B cell (primary cell): ENCODE data around the gene MAGI2. TPM values are rescaled to one million over a fixed set of nuclear protein-coding genes. Genes with fewer than 3 reads are reported as not detected.

ENCODE experiments used
- ATAC-seq: fragments of 200-7000 bp; cut with Tn5 transposase; one replicate; pipeline ENCODE4 v1.10.0; 2021; ENCODE audit warnings: low read depth, mild to moderate bottlenecking, moderate number of reproducible peaks, moderate library complexity
- CTCF ChIA-PET: fragments of 350-600 bp; sonication (Branson Sonifier 250); formaldehyde crosslinking; loops from one replicate; lab custom pipeline; 2021; ENCODE audit warnings: antibody characterized with exemption, inconsistent platforms; lab: Charles Lee
- POLR2A ChIA-PET: fragments of 350-600 bp; sonication (Branson Sonifier 250); formaldehyde crosslinking; loops from one replicate; lab custom pipeline; 2021; ENCODE audit warnings: antibody characterized with exemption; lab: Charles Lee
- DNase-seq: peaks from one replicate; pipeline ENCODE4 v3.0.0; 2013
- H2AFZ ChIP-seq: 2 replicates; pipeline ENCODE4 v1.6.1; 2012; ENCODE audit warnings: mild to moderate bottlenecking, low read depth, low read length; ENCODE audit not compliant: insufficient read depth, poor library complexity, severe bottlenecking
- H3K27ac ChIP-seq, 2 donors: 1 replicate in 1 of 2; 2 replicates in 1 of 2; pipeline ENCODE4 v1.5.1; 2012 to 2013; ENCODE audit warnings: low read length in 2 of 2, mild to moderate bottlenecking in 2 of 2, moderate library complexity in 1 of 2
- H3K27me3 ChIP-seq, 4 experiments: fragments of 200-600 bp in 1 of 4; sonication (generic) in 1 of 4; replicated peaks in 1 of 4; 1 replicate in 2 of 4; 2 replicates in 2 of 4; pipeline versions ENCODE4 v1.6.1 to v1.7.0; 2013 to 2016; ENCODE audit warnings: low read length in 3 of 4, mild to moderate bottlenecking in 2 of 4, mixed read lengths in 1 of 4, moderate library complexity in 1 of 4; ENCODE audit not compliant: insufficient read depth in 4 of 4, control insufficient read depth in 3 of 4; ENCODE audit errors: control extremely low read depth in 1 of 4
- H3K36me3 ChIP-seq, 2 experiments: replicated peaks in 1 of 2; 1 replicate in 1 of 2; 2 replicates in 1 of 2; pipeline versions ENCODE4 v1.6.1 to v1.7.1; 2013; ENCODE audit warnings: low read length in 1 of 2; ENCODE audit not compliant: insufficient read depth in 2 of 2, control insufficient read depth in 1 of 2; ENCODE audit errors: control extremely low read depth in 1 of 2, extremely low read depth in 1 of 2
- H3K4me1 ChIP-seq, 2 donors: fragments of 200-600 bp in 1 of 2; sonication (generic) in 1 of 2; 1 replicate in 1 of 2; 2 replicates in 1 of 2; pipeline versions ENCODE4 v1.5.1 to v1.6.1; 2013 to 2017; ENCODE audit warnings: low read length in 2 of 2; ENCODE audit not compliant: control insufficient read depth in 2 of 2, insufficient read depth in 2 of 2
- H3K4me2 ChIP-seq: replicated peaks from 2 replicates; pipeline ENCODE3; 2012; ENCODE audit warnings: mild to moderate bottlenecking, low read depth, low read length; ENCODE audit not compliant: poor library complexity, severe bottlenecking
- H3K4me3 ChIP-seq, 5 experiments: fragments of 200-600 bp in 1 of 5; sonication (generic) in 1 of 5; 1 replicate in 3 of 5; 2 replicates in 2 of 5; pipeline versions ENCODE4 v1.5.1 to v1.7.0; 2011 to 2016; ENCODE audit warnings: low read length in 4 of 5, mild to moderate bottlenecking in 4 of 5, low read depth in 2 of 5, control low read depth in 1 of 5, moderate library complexity in 1 of 5; ENCODE audit not compliant: insufficient read depth in 1 of 5; ENCODE audit errors: control extremely low read depth in 1 of 5, extremely low read depth in 1 of 5
- H3K79me2 ChIP-seq: fragments of 200-600 bp; sonication (generic); one replicate; pipeline ENCODE4 v1.6.0; 2016; ENCODE audit warnings: low read length; ENCODE audit not compliant: control insufficient read depth, insufficient read depth
- H3K9ac ChIP-seq: fragments of 200-600 bp; sonication (generic); 2 replicates; pipeline ENCODE4 v1.6.1; 2017; ENCODE audit warnings: mild to moderate bottlenecking, low read length, moderate library complexity
- H3K9me3 ChIP-seq, 3 donors: one replicate each; pipeline versions ENCODE4 v1.6.1 to v1.7.1; 2013; ENCODE audit warnings: low read length in 2 of 3; ENCODE audit not compliant: control insufficient read depth in 2 of 3, insufficient read depth in 1 of 3; ENCODE audit errors: control extremely low read depth in 1 of 3
- H4K20me1 ChIP-seq: 2 replicates; pipeline ENCODE4 v1.6.0; 2012; ENCODE audit warnings: mild to moderate bottlenecking, low read length; ENCODE audit not compliant: insufficient read depth, control insufficient read depth, poor library complexity, severe bottlenecking
- H3K27ac Mint-ChIP-seq: one replicate; pipeline ENCODE4 v1.8.0; 2021; ENCODE audit warnings: mixed read lengths
- H3K27me3 Mint-ChIP-seq: one replicate; pipeline ENCODE4 v1.8.0; 2021; ENCODE audit warnings: mixed read lengths
- H3K4me1 Mint-ChIP-seq: one replicate; pipeline ENCODE4 v1.8.0; 2021; ENCODE audit warnings: mixed read lengths
- H3K4me3 Mint-ChIP-seq: one replicate; pipeline ENCODE4 v1.8.0; 2021; ENCODE audit warnings: mixed read lengths
- H3K9me3 Mint-ChIP-seq: one replicate; pipeline ENCODE4 v1.8.0; 2022; ENCODE audit warnings: mixed read lengths; ENCODE audit not compliant: insufficient read depth
- EZH2 ChIP-seq: IDR thresholded peaks from 2 replicates; pipeline ENCODE4 v1.6.1; 2012; ENCODE audit warnings: borderline replicate concordance, low read depth, mild to moderate bottlenecking, moderate library complexity, low read length; ENCODE audit not compliant: insufficient read depth, poor library complexity, severe bottlenecking
- WGBS: methylation state at CpG from one replicate; pipeline ENCODE4 v1.1.5; 2013; ENCODE audit warnings: missing lambda C conversion rate; ENCODE audit not compliant: insufficient coverage; 5-methylcytosine and 5-hydroxymethylcytosine counted together
- intact Hi-C: fragments of 100-400 bp; cut with micrococcal nuclease; formaldehyde crosslinking; loops from one replicate; pipeline ENCODE4 v1.10.0; 2022
- polyA plus RNA-seq: library from polyadenylated mRNA; depleted of rRNA; stranded (reverse); fragments of >200 nt; gene quantifications from 2 replicates; pipeline ENCODE4 v1.2.3, GENCODE V29; 2012
- total RNA-seq, 2 donors: library from RNA; stranded (reverse); fragments of 120-200 nt in 1 of 2; gene quantifications; 1 replicate in 1 of 2; 2 replicates in 1 of 2; pipeline versions ENCODE4 v1.2.3 to v1.2.4, GENCODE V29; 2013 to 2022
- TF ChIP-seq, protein P1 (sequence below): fragments of 200-600 bp; IDR thresholded peaks from one replicate; pipeline ENCODE4 v1.8.0; 2022; ENCODE audit warnings: antibody characterized with exemption, mild to moderate bottlenecking

Gene MAGI2
- total and polyA plus RNA-seq, 2 donors (not counting 1 experiment from before 2014, with no cell fraction given) = 0.16 to 0.64 TPM

GRCh38 chr7:79381921-79382320 lies 71.5 kb downstream of the MAGI2 start:
- ChIA-PET CTCF (no interaction called here), POLR2A (no interaction called here)
- Histone ChIP-seq H3K79me2 (no peaks in the 10 kb centered on the region), H3K4me3 (no peak overlapping the region), H3K4me2 (no peak overlapping the region), H3K27me3 (no peaks in the 10 kb centered on the region), H3K27ac (no peak overlapping the region), H4K20me1 (no peaks in the 10 kb centered on the region), H2AFZ (no peak overlapping the region), H3K9ac (no peak overlapping the region), H3K36me3 (no peaks in the 10 kb centered on the region), H3K9me3 (no peaks in the 10 kb centered on the region), H3K4me1 (no peaks in the 10 kb centered on the region)
- Mint-ChIP-seq H3K4me1 (no peaks in the 10 kb centered on the region), H3K27ac (no peak overlapping the region), H3K9me3 (no peaks in the 10 kb centered on the region), H3K27me3 (no peaks in the 10 kb centered on the region), H3K4me3 (no peak overlapping the region)
- ATAC-seq = no peak
- intact Hi-C loops = no loop called here
- no peak for DNase-seq
- TF ChIP-seq, protein P1, sequence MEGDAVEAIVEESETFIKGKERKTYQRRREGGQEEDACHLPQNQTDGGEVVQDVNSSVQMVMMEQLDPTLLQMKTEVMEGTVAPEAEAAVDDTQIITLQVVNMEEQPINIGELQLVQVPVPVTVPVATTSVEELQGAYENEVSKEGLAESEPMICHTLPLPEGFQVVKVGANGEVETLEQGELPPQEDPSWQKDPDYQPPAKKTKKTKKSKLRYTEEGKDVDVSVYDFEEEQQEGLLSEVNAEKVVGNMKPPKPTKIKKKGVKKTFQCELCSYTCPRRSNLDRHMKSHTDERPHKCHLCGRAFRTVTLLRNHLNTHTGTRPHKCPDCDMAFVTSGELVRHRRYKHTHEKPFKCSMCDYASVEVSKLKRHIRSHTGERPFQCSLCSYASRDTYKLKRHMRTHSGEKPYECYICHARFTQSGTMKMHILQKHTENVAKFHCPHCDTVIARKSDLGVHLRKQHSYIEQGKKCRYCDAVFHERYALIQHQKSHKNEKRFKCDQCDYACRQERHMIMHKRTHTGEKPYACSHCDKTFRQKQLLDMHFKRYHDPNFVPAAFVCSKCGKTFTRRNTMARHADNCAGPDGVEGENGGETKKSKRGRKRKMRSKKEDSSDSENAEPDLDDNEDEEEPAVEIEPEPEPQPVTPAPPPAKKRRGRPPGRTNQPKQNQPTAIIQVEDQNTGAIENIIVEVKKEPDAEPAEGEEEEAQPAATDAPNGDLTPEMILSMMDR = no peak
- TF ChIP-seq EZH2 = no peak

DNA sequence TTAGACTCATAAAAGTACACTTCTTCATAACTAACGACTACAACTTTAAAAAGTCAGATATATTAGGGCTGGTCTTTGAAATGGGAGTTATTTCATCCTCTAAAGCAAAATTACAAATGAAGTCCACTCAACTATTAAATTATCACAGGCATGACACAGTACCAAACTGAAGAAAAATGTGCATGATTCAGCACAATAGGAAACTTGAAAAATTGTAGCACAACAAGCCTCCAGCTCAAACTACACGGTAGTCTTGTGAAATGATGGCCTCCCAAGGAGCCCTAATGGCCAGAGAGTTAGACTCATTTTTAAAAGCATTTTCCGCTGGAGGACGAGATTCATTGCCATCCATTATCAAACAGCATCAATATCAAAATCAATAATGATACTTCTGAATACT lies 76.4 kb downstream of the MAGI2 start:
- POLR2A ChIA-PET = no interaction called here

More for the DNA sequence above, 76.4 kb downstream of the MAGI2 start:
- no peaks in the 10 kb centered on the region for H3K27me3 Mint-ChIP-seq
- H4K20me1 ChIP-seq = no peaks in the 10 kb centered on the region
- H3K4me3 Mint-ChIP-seq = no peak overlapping the region
- 38% methylated on average over 1 of the region's 4 CpGs for WGBS
- H3K4me2 ChIP-seq = no peak overlapping the region
- H3K27me3 ChIP-seq = no peaks in the 10 kb centered on the region
- no peaks in the 10 kb centered on the region for H3K36me3 ChIP-seq
- DNase-seq (no peak), ATAC-seq (no peak)
- CTCF ChIA-PET = no interaction called here
- no peak overlapping the region for H3K4me3 ChIP-seq
- no peaks in the 10 kb centered on the region for H3K9me3 ChIP-seq
- no peak overlapping the region for H3K27ac ChIP-seq
- H3K79me2 ChIP-seq = no peaks in the 10 kb centered on the region
- H3K4me1 Mint-ChIP-seq = no peaks in the 10 kb centered on the region
- no peak overlapping the region for H2AFZ ChIP-seq
- TF ChIP-seq EZH2 = no peak
- TF ChIP-seq, protein P1 = no peak
- intact Hi-C loops = no loop called here
- no peaks in the 10 kb centered on the region for H3K9me3 Mint-ChIP-seq
- H3K27ac Mint-ChIP-seq = no peak overlapping the region
- no peak overlapping the region for H3K9ac ChIP-seq
- H3K4me1 ChIP-seq = no peaks in the 10 kb centered on the region
